Astrocyte (in vitro differentiated cells and primary cell): Measurements from ENCODE around the gene DPY19L3. TPM values are rescaled to one million over a fixed set of nuclear protein-coding genes. Genes with fewer than 3 reads are reported as not detected.

ENCODE experiments used
- DNase-seq: peaks from one replicate; pipeline ENCODE4 v3.0.0-alpha.2; 2010; ENCODE audit warnings: low read depth
- FAIRE-seq: peaks from 2 replicates; lab custom pipeline; 2011; peaks lifted over from hg19 to GRCh38; lab: Jason Lieb, UNC
- H2AFZ ChIP-seq: 2 replicates; pipeline ENCODE4 v1.6.0; 2012; ENCODE audit warnings: low read depth, low read length, inconsistent platforms
- H3K27ac ChIP-seq: 2 replicates; pipeline ENCODE4 v1.5.1; 2011; ENCODE audit warnings: low read depth, low read length, inconsistent platforms
- H3K27me3 ChIP-seq: 2 replicates; pipeline ENCODE4 v1.6.0; 2011; ENCODE audit warnings: low read length, inconsistent platforms; ENCODE audit not compliant: insufficient read depth
- H3K36me3 ChIP-seq: 2 replicates; pipeline ENCODE4 v1.5.1; 2011; ENCODE audit warnings: low read length, inconsistent platforms; ENCODE audit not compliant: insufficient read depth
- H3K4me1 ChIP-seq: 2 replicates; pipeline ENCODE4 v1.5.1; 2011; ENCODE audit warnings: low read length, inconsistent platforms; ENCODE audit not compliant: insufficient read depth
- H3K4me2 ChIP-seq: 2 replicates; pipeline ENCODE4 v1.6.0; 2012; ENCODE audit warnings: low read length, inconsistent platforms
- H3K4me3 ChIP-seq: 2 replicates; pipeline ENCODE4 v1.5.1; 2011; ENCODE audit warnings: low read depth, mild to moderate bottlenecking, low read length, inconsistent platforms; ENCODE audit not compliant: insufficient read depth
- H3K79me2 ChIP-seq: 2 replicates; pipeline ENCODE4 v1.6.0; 2012; ENCODE audit warnings: mild to moderate bottlenecking, low read length, inconsistent platforms; ENCODE audit not compliant: insufficient read depth
- H3K9ac ChIP-seq: 2 replicates; pipeline ENCODE4 v1.6.0; 2012; ENCODE audit warnings: mild to moderate bottlenecking, low read length, inconsistent platforms
- H3K9me3 ChIP-seq: 2 replicates; pipeline ENCODE4 v1.5.1; 2012; ENCODE audit warnings: low read depth, mild to moderate bottlenecking, low read length, inconsistent platforms; ENCODE audit not compliant: insufficient read depth
- H4K20me1 ChIP-seq: 2 replicates; pipeline ENCODE4 v1.6.0; 2012; ENCODE audit warnings: low read length, inconsistent platforms; ENCODE audit not compliant: insufficient read depth
- H3K27ac Mint-ChIP-seq: one replicate; pipeline ENCODE4 v1.8.0; 2021; ENCODE audit warnings: mild to moderate bottlenecking, mixed read lengths; ENCODE audit not compliant: unreplicated experiment
- H3K27me3 Mint-ChIP-seq: one replicate; pipeline ENCODE4 v1.8.0; 2021; ENCODE audit warnings: low read depth, mixed read lengths; ENCODE audit not compliant: unreplicated experiment
- H3K36me3 Mint-ChIP-seq: one replicate; pipeline ENCODE4 v1.8.0; 2021; ENCODE audit warnings: low read depth, mixed read lengths; ENCODE audit not compliant: unreplicated experiment
- H3K4me1 Mint-ChIP-seq: one replicate; pipeline ENCODE4 v1.8.0; 2021; ENCODE audit warnings: low read depth, mixed read lengths; ENCODE audit not compliant: unreplicated experiment
- H3K4me3 Mint-ChIP-seq: one replicate; pipeline ENCODE4 v1.8.0; 2021; ENCODE audit warnings: mild to moderate bottlenecking, moderate library complexity, mixed read lengths; ENCODE audit not compliant: unreplicated experiment
- H3K9me3 Mint-ChIP-seq: one replicate; pipeline ENCODE4 v1.8.0; 2021; ENCODE audit warnings: mild to moderate bottlenecking, mixed read lengths; ENCODE audit not compliant: unreplicated experiment
- EZH2 ChIP-seq: IDR thresholded peaks from 2 replicates; pipeline ENCODE4 v1.6.1; 2012; ENCODE audit warnings: mild to moderate bottlenecking, low read length, inconsistent platforms; ENCODE audit not compliant: insufficient read depth
- total RNA-seq: library from RNA; stranded (reverse); gene quantifications from 2 replicates; pipeline ENCODE4 v1.2.1, GENCODE V29; 2021
- TF ChIP-seq, protein P1 (sequence below): IDR thresholded peaks from 2 replicates; pipeline ENCODE4 v1.5.1; 2011; ENCODE audit warnings: low read depth, mild to moderate bottlenecking, inconsistent platforms, low read length, moderate library complexity; ENCODE audit not compliant: insufficient read depth

The DPY19L3 gene
- total RNA-seq, 1 donor from 2014 or later, result 50.9 TPM

DNA sequence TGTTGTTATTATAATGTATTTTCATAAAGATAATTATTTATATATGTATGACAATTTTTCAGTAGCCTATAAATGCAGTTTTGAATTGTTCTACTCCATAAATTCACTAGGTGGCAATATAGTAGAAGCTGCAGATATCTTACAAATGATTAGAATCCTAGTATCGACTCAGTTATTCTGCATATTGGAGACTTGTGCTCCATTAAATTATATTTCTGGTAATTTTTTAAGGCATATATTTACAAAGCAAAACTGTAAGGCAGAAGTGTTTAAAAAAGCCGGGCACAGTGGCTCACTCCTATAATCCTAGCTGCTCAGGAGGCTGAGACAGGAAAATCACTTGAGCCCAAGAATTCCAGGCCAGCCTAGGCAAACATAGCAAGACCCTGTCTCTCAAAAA, 58.7 kb downstream of the DPY19L3 start:
- H3K36me3 ChIP-seq, result peaks cover 5% of the 10 kb centered on the region
- no peak for FAIRE-seq
- TF ChIP-seq EZH2, result no peak
- TF ChIP-seq, protein P1, sequence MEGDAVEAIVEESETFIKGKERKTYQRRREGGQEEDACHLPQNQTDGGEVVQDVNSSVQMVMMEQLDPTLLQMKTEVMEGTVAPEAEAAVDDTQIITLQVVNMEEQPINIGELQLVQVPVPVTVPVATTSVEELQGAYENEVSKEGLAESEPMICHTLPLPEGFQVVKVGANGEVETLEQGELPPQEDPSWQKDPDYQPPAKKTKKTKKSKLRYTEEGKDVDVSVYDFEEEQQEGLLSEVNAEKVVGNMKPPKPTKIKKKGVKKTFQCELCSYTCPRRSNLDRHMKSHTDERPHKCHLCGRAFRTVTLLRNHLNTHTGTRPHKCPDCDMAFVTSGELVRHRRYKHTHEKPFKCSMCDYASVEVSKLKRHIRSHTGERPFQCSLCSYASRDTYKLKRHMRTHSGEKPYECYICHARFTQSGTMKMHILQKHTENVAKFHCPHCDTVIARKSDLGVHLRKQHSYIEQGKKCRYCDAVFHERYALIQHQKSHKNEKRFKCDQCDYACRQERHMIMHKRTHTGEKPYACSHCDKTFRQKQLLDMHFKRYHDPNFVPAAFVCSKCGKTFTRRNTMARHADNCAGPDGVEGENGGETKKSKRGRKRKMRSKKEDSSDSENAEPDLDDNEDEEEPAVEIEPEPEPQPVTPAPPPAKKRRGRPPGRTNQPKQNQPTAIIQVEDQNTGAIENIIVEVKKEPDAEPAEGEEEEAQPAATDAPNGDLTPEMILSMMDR, result peak; percentile 16

DNA sequence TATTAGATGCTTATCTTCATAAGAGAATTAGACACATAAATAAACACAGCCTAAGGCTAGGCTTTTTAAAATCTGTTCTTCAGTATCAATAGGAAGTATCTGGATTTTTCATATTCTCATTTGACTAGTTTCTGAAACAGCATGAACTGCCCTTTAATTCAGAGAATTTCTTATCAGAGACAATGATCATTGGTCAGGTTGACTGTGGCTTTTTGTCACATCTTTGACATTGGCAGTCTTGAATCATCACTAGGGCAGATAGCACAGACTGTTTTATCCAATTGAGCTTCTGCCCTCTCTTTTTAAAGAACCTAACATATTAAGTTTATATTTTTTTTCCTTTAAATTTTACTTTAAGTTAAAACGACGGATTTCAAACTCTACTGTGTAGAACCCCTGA, 59.6 kb downstream of the DPY19L3 start:
- Histone ChIP-seq H3K4me2 (no peak overlapping the region), H3K27me3 (no peaks in the 10 kb centered on the region), H3K9ac (no peak overlapping the region), H4K20me1 (no peaks in the 10 kb centered on the region), H3K79me2 (no peaks in the 10 kb centered on the region), H3K27ac (no peak overlapping the region), H3K4me3 (no peak overlapping the region), H3K36me3 (no peaks in the 10 kb centered on the region), H3K9me3 (no peaks in the 10 kb centered on the region), H3K4me1 (peaks cover 4% of the 10 kb centered on the region), H2AFZ (no peak overlapping the region)
- H3K9me3 Mint-ChIP-seq, result no peaks in the 10 kb centered on the region
- H3K4me3 Mint-ChIP-seq, result no peak overlapping the region
- H3K27me3 Mint-ChIP-seq, result no peaks in the 10 kb centered on the region
- peaks cover 4% of the 10 kb centered on the region for H3K4me1 Mint-ChIP-seq
- TF ChIP-seq, protein P1, result no peak
- no peak for TF ChIP-seq EZH2
- FAIRE-seq (no peak), DNase-seq (no peak)
- H3K27ac Mint-ChIP-seq, result no peak overlapping the region
- no peaks in the 10 kb centered on the region for H3K36me3 Mint-ChIP-seq

More for the DNA sequence above, 58.7 kb downstream of the DPY19L3 start:
- no peak overlapping the region for H3K4me2 ChIP-seq
- peaks cover 4% of the 10 kb centered on the region for H3K4me1 Mint-ChIP-seq
- no peaks in the 10 kb centered on the region for H3K4me1 ChIP-seq
- no peak for DNase-seq
- no peaks in the 10 kb centered on the region for H3K27me3 Mint-ChIP-seq
- H3K27ac ChIP-seq, result no peak overlapping the region
- no peak overlapping the region for H3K4me3 ChIP-seq
- no peak overlapping the region for H3K4me3 Mint-ChIP-seq
- H3K9me3 ChIP-seq, result no peaks in the 10 kb centered on the region
- no peaks in the 10 kb centered on the region for H3K9me3 Mint-ChIP-seq
- H3K9ac ChIP-seq, result no peak overlapping the region
- H2AFZ ChIP-seq, result no peak overlapping the region
- no peaks in the 10 kb centered on the region for H3K79me2 ChIP-seq
- H4K20me1 ChIP-seq, result no peaks in the 10 kb centered on the region
- H3K27me3 ChIP-seq, result no peaks in the 10 kb centered on the region
- no peaks in the 10 kb centered on the region for H3K36me3 Mint-ChIP-seq
- H3K27ac Mint-ChIP-seq, result no peak overlapping the region

DNA sequence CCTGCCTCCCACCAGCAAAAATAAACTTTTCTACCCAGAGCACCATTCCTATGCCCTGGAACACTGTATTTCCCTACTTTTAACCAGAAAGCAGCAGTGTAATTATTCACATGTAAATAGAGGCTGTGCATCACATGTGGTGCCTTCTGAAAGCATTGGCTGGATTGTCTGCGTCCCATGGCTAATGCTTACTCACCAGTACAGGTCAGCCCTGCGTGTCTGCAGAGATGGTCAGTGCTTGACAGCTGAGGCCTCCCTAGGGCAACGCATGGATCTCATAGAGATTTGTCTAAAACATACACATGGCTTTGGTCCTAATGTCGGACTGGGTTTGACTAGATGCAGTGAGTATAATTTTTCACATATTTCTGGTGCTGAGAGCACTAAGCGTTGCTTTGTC, 64.2 kb downstream of the DPY19L3 start:
- no peak overlapping the region for H3K4me3 Mint-ChIP-seq
- no peaks in the 10 kb centered on the region for H3K9me3 Mint-ChIP-seq
- peaks cover 2% of the 10 kb centered on the region for H3K36me3 Mint-ChIP-seq
- H3K36me3 ChIP-seq, result peaks cover 5% of the 10 kb centered on the region
- no peak overlapping the region for H3K4me3 ChIP-seq
- H3K9ac ChIP-seq, result no peak overlapping the region
- H3K9me3 ChIP-seq, result no peaks in the 10 kb centered on the region
- no peak overlapping the region for H2AFZ ChIP-seq
- H3K4me2 ChIP-seq, result no peak overlapping the region
- peaks cover 10% of the 10 kb centered on the region for H3K4me1 Mint-ChIP-seq
- no peaks in the 10 kb centered on the region for H3K79me2 ChIP-seq
- H3K27me3 Mint-ChIP-seq, result no peaks in the 10 kb centered on the region
- no peak overlapping the region for H3K27ac Mint-ChIP-seq
- no peak for FAIRE-seq
- H3K27ac ChIP-seq, result no peak overlapping the region
- no peaks in the 10 kb centered on the region for H3K27me3 ChIP-seq
- DNase-seq, result no peak
- TF ChIP-seq EZH2, result no peak
- TF ChIP-seq, protein P1, result no peak
- no peaks in the 10 kb centered on the region for H4K20me1 ChIP-seq
- peaks cover 4% of the 10 kb centered on the region for H3K4me1 ChIP-seq
